NCI-H1417 (cell line): ENCODE data around the gene CST6.

Source experiments
- DNase-seq, 3 experiments: peaks; one replicate each; lab custom pipeline; 2025; lab: John Stamatoyannopoulos, UW

Gene CST6

DNA sequence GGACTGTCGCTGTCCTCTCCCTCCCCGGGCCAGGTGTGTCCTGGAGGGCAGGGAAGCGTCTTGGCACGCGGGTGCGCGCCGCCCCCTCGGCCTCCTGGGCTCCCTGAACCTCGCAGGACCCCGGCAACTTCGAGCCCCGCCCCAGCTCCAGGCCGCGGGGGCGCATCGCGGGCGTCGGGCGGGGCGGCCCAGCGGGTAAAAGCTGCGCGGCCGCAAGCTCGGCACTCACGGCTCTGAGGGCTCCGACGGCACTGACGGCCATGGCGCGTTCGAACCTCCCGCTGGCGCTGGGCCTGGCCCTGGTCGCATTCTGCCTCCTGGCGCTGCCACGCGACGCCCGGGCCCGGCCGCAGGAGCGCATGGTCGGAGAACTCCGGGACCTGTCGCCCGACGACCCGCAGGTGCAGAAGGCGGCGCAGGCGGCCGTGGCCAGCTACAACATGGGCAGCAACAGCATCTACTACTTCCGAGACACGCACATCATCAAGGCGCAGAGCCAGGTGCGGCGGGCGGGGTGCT, at the start of gene CST6:
Gene CST6 (plus strand): TSS at position 224 of the 519 bp plus-strand sequence. CDS start 37 bp downstream, at position 261.
- peak in 2 of 3 experiments; percentile 42 to 45 for DNase-seq

DNA sequence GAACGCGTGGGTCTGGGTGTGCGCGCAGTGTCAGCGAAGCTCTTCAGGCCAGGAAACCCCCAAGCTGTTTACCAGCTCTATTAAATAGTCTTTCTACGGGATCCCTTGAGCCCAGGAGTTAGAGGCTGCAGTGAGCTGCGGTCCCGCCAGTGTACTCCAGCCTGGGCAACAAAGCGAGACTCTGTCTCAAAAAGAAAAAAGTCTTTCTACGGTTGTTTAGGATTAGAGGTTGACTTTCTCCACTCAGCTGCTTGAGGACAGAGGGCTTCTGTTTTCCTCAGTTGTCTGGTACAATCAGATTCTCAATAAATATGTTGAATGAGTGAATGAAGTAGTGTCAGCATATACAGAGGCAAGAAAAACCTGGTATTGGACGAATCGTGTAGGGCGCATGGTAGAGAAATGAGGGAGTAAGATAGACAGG, 49.7 kb upstream of the CST6 start:
- DNase-seq: no peak

GRCh38 chr11:65964906-65965305, 46.9 kb upstream of the CST6 start:
- DNase-seq: no peak

GRCh38 chr11:65965986-65966762, 45.6 kb upstream of the CST6 start:
- no peak for DNase-seq

DNA sequence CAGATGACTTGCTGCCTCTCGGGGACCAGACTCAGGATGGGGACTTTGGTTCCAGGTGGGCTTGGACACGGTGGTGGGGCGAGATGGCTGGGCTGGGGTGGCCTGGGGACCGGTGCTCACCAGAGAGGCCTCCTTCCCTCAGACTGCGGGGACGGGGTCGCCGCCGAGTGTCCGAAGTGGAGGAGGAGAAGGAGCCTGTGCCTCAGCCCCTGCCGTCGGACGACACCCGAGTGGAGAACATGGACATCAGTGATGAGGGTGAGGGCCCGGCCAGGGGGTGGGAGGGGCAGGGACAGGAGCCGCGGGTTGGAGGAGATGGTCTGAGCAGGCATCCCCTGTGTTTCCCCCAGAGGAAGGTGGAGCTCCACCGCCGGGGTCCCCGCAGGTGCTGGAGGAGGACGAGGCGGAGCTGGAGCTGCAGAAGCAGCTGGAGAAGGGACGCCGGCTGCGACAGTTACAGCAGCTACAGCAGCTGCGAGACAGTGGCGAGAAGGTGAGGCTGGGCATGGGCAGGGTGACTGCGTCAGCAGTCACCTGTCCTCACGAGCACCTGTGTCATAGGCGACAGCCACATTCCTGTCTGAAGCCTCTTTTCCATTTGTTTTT, 44.4 kb upstream of the CST6 start:
- no peak for DNase-seq

GRCh38 chr11:65968600-65969482, 43.0 kb upstream of the CST6 start:
- DNase-seq: no peak

DNA sequence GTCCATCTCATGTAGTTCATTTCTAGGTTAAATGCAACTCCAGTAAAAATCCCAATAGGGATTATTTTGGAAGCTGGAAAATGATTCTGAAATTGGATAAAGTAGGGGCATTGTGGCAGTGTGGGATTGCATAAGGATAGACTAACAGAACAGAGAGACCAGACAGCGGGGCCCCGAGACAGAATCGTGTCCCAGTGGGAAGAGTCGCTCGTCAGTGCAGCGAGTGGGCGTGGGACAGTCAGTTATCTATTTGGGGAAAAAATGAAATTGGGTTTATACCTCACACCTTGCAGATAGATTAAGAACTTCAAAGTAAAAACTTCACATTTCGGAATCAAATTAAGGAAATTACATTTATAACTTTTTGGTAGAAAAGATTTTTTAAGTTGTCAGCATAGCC, 39.7 kb upstream of the CST6 start:
- DNase-seq: no peak

GRCh38 chr11:65973439-65974110, 38.2 kb upstream of the CST6 start:
- DNase-seq: no peak

DNA sequence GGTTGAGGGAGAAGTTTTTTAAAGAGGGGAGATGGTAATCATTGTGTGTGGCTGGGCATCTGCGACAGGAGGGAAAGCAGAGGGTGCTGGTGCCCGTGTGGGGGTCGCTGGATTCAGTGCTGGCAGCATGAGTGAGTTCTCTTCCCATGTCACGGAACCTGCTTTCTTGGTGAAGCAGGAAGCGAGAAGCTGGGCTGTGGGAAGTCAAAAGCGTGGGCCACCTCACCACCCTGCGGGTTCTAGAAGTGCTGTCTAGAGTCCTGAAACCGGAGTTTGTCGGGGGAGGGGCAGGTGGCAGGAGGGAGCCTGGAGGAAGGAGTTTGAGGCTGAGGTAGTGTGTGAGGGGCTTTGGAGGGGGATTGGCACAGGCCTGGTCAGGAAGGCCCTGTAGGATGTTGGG, 36.0 kb upstream of the CST6 start:
- DNase-seq: no peak

DNA sequence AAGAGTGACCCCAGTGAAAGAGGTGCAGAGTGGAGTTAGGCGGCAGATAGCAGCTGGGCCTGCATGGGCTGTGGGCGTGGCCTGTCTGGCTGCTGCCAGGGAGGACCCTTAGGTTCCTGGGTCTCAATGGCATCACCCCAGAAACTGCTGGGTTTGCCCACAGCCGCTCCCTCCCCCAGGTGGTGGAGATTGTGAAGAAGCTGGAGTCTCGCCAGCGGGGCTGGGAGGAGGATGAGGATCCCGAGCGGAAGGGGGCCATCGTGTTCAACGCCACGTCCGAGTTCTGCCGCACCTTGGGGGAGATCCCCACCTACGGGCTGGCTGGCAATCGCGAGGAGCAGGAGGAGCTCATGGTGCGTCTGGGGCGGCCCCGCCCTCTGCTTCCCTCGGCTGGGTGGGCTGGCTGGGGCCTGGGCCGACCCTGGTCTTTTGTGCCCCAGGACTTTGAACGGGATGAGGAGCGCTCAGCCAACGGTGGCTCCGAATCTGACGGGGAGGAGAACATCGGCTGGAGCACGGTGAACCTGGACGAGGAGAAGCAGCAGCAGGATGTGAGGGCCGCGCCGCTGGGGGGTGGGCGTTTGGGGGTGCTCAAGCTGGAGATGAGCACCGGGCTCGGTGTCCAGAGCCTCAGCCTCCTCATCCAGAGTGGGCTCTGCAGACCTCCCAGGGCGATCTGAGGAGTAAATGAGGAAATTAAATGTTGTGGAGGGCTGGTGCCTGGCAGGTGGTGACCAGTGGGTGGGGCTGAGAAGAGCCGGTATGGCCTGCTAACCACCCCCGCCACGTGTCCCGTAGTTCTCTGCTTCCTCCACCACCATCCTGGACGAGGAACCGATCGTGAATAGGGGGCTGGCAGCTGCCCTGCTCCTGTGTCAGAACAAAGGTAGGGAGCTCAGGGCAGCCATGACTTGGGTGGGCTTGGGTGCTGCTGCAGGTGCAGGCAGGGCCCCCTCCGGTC, 35.3 kb upstream of the CST6 start:
- DNase-seq: no peak

- no peak for DNase-seq
These were observed 34.0 kb upstream of the CST6 start for GRCh38 chr11:65977621-65978390.

GRCh38 chr11:65978391-65979238, 33.2 kb upstream of the CST6 start:
- no peak for DNase-seq

GRCh38 chr11:65979261-65979759, 32.5 kb upstream of the CST6 start:
- no peak for DNase-seq

- no peak for DNase-seq
These were observed 30.6 kb upstream of the CST6 start for GRCh38 chr11:65981101-65981740.

- DNase-seq: no peak
These were observed 29.6 kb upstream of the CST6 start for GRCh38 chr11:65981972-65982823.

GRCh38 chr11:65982824-65983588, 28.8 kb upstream of the CST6 start:
- no peak for DNase-seq
